ENCODE data around the gene CSRNP3. TPM values are rescaled to one million over a fixed set of nuclear protein-coding genes. Genes with fewer than 3 reads are reported as not detected.

CSRNP3 gene
- polyA plus RNA-seq, 1 experiment: 0.25 TPM

- no peak overlapping the region for H3K4me3 ChIP-seq (ENCODE audit: low read depth, low read length)
- DNase-seq (ENCODE audit: low read depth, low spot score): no peak
- no peak overlapping the region for H3K27ac ChIP-seq (ENCODE audit: low read depth, low read length)
- no peaks in the 10 kb centered on the region for H3K9me3 ChIP-seq (ENCODE audit: control insufficient read depth, insufficient read depth, low read length)
- no peaks in the 10 kb centered on the region for H3K27me3 ChIP-seq (ENCODE audit: control insufficient read depth, insufficient read depth, low read length)
- POLR2A ChIA-PET: no interaction called here
- TF ChIP-seq CTCF (IDR thresholded peaks at IDR 0.05; ENCODE audit: low read depth, low read length): no peak
- CTCF ChIA-PET: no interaction called here
These were observed 210.1 kb downstream of the CSRNP3 start for GRCh38 chr2:165679621-165680020.

GRCh38 chr2:165681841-165682240 lies 212.3 kb downstream of the CSRNP3 start:
- POLR2A ChIA-PET: no interaction called here
- CTCF ChIA-PET: interaction anchor here (1.0 kb wide), 1 partner anchor 193 kb away, joined by 4 read pairs; no protein-coding TSS in a partner anchor

GRCh38 chr2:165682546-165682945 lies 213.0 kb downstream of the CSRNP3 start:
- ChIA-PET POLR2A (no interaction called here), CTCF (interaction anchor here (1.0 kb wide), 1 partner anchor 192 kb away, joined by 4 read pairs; no protein-coding TSS in a partner anchor)
- Histone ChIP-seq H3K4me3 (ENCODE audit: low read depth, low read length) (no peak overlapping the region), H3K27me3 (ENCODE audit: control insufficient read depth, insufficient read depth, low read length) (no peaks in the 10 kb centered on the region), H3K27ac (ENCODE audit: low read depth, low read length) (no peak overlapping the region), H3K9me3 (ENCODE audit: control insufficient read depth, insufficient read depth, low read length) (no peaks in the 10 kb centered on the region)
- DNase-seq (ENCODE audit: low read depth, low spot score): no peak
- no peak for TF ChIP-seq CTCF (IDR thresholded peaks at IDR 0.05; ENCODE audit: low read depth, low read length)

More at GRCh38 chr2:165681841-165682240, 212.3 kb downstream of the CSRNP3 start:
- Histone ChIP-seq H3K27me3 (ENCODE audit: control insufficient read depth, insufficient read depth, low read length) (no peaks in the 10 kb centered on the region), H3K9me3 (ENCODE audit: control insufficient read depth, insufficient read depth, low read length) (no peaks in the 10 kb centered on the region), H3K4me3 (ENCODE audit: low read depth, low read length) (no peak overlapping the region), H3K27ac (ENCODE audit: low read depth, low read length) (no peak overlapping the region)
- TF ChIP-seq CTCF (IDR thresholded peaks at IDR 0.05; ENCODE audit: low read depth, low read length): no peak
- no peak for DNase-seq (ENCODE audit: low read depth, low spot score)

- no peaks in the 10 kb centered on the region for H3K9me3 ChIP-seq (ENCODE audit: control insufficient read depth, insufficient read depth, low read length)
- CTCF ChIA-PET: no interaction called here
- H3K4me3 ChIP-seq (ENCODE audit: low read depth, low read length): no peak overlapping the region
- H3K27ac ChIP-seq (ENCODE audit: low read depth, low read length): no peak overlapping the region
- no peaks in the 10 kb centered on the region for H3K27me3 ChIP-seq (ENCODE audit: control insufficient read depth, insufficient read depth, low read length)
- TF ChIP-seq CTCF (IDR thresholded peaks at IDR 0.05; ENCODE audit: low read depth, low read length): no peak
- no peak for DNase-seq (ENCODE audit: low read depth, low spot score)
- POLR2A ChIA-PET: no interaction called here
These were observed 217.3 kb downstream of the CSRNP3 start for GRCh38 chr2:165686800-165687199.

- CTCF ChIA-PET: no interaction called here
- Histone ChIP-seq H3K27ac (ENCODE audit: low read depth, low read length) (no peak overlapping the region), H3K9me3 (ENCODE audit: control insufficient read depth, insufficient read depth, low read length) (no peaks in the 10 kb centered on the region), H3K4me3 (ENCODE audit: low read depth, low read length) (no peak overlapping the region), H3K27me3 (ENCODE audit: control insufficient read depth, insufficient read depth, low read length) (no peaks in the 10 kb centered on the region)
- no peak for TF ChIP-seq CTCF (IDR thresholded peaks at IDR 0.05; ENCODE audit: low read depth, low read length)
- no peak for DNase-seq (ENCODE audit: low read depth, low spot score)
- POLR2A ChIA-PET: no interaction called here
These were observed 218.0 kb downstream of the CSRNP3 start for GRCh38 chr2:165687426-165688002.
